Adipocyte (in vitro differentiated cells): Measurements from ENCODE around the gene SEC14L1.
"Not testable (repeated sequence)": the region's sequence is repeated elsewhere in the genome, so short reads cannot be mapped to it uniquely, and the experiment has no call there.

ENCODE experiments used
- DNase-seq: peaks from one replicate; pipeline ENCODE4 v3.0.0-alpha.2; 2015; ENCODE audit warnings: low read depth
- H3K27me3 ChIP-seq: replicated peaks from 2 replicates; pipeline ENCODE4 v1.7.0; 2013; ENCODE audit warnings: mild to moderate bottlenecking, low read length, moderate library complexity; ENCODE audit not compliant: control insufficient read depth, insufficient read depth
- H3K36me3 ChIP-seq: 2 replicates; pipeline ENCODE4 v1.7.0; 2013; ENCODE audit warnings: low read length, mild to moderate bottlenecking, moderate library complexity; ENCODE audit not compliant: control insufficient read depth, insufficient read depth, severe bottlenecking
- H3K4me1 ChIP-seq: 2 replicates; pipeline ENCODE4 v1.7.0; 2013; ENCODE audit warnings: mild to moderate bottlenecking, low read length, moderate library complexity; ENCODE audit not compliant: control insufficient read depth, insufficient read depth
- H3K4me3 ChIP-seq: 2 replicates; pipeline ENCODE4 v1.7.0; 2013; ENCODE audit warnings: mild to moderate bottlenecking, low read length, moderate library complexity
- H3K9ac ChIP-seq: 2 replicates; pipeline ENCODE4 v1.7.0; 2013; ENCODE audit warnings: mild to moderate bottlenecking, low read length, moderate library complexity
- H3K9me3 ChIP-seq: 2 replicates; pipeline ENCODE4 v1.7.0; 2013; ENCODE audit warnings: mild to moderate bottlenecking, low read length, moderate library complexity; ENCODE audit not compliant: control insufficient read depth

Gene SEC14L1

GRCh38 chr17:77140878-77141767 is at the start of gene SEC14L1:
SEC14L1 (plus strand) TSS chr17:77140969; CDS start chr17:77143597, 2,628 bp downstream.
- Histone ChIP-seq H3K4me1 (peaks cover 30% of the 10 kb centered on the region), H3K27me3 (no peaks in the 10 kb centered on the region), H3K9ac (peak within 1 kb of the TSS; percentile 92), H3K4me3 (peak within 1 kb of the TSS; percentile 95), H3K9me3 (peaks cover 11% of the 10 kb centered on the region), H3K36me3 (peaks cover 18% of the 10 kb centered on the region)
- DNase-seq: peak; percentile 74

DNA sequence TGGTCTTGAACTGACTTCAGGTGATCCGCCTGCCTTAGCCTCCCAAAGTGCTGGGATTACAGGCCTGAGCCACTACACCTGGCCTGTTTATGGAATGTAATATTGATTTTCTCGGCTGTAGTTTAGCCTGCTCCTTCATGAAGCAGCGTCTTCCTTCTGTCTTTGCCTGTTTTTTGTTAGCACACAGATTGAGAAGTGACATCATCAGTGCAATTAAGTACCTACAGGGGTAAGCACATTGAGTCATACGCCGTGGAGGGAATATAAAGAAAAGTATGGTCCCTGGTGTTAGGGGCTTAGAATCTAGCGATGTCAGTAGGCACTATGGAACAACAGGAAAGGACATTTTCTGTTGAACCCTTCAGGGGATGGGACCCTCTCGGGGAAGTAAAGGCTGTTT is 48.7 kb upstream of the SEC14L1 start:
- no peak for DNase-seq
- Histone ChIP-seq H3K27me3 (no peaks in the 10 kb centered on the region), H3K4me1 (peaks cover 27% of the 10 kb centered on the region), H3K9ac (no peak overlapping the region), H3K4me3 (no peak overlapping the region), H3K9me3 (no peaks in the 10 kb centered on the region), H3K36me3 (peaks cover 50% of the 10 kb centered on the region)

- no peaks in the 10 kb centered on the region for H3K27me3 ChIP-seq
- H3K9me3 ChIP-seq: no peaks in the 10 kb centered on the region
- no peak overlapping the region for H3K4me3 ChIP-seq
- H3K9ac ChIP-seq: peak overlapping the region; percentile 65
- H3K4me1 ChIP-seq: peaks cover 36% of the 10 kb centered on the region
- DNase-seq: no peak
- H3K36me3 ChIP-seq: peaks cover 48% of the 10 kb centered on the region
Measured at GRCh38 chr17:77095461-77095860, 45.3 kb upstream of the SEC14L1 start.

DNA sequence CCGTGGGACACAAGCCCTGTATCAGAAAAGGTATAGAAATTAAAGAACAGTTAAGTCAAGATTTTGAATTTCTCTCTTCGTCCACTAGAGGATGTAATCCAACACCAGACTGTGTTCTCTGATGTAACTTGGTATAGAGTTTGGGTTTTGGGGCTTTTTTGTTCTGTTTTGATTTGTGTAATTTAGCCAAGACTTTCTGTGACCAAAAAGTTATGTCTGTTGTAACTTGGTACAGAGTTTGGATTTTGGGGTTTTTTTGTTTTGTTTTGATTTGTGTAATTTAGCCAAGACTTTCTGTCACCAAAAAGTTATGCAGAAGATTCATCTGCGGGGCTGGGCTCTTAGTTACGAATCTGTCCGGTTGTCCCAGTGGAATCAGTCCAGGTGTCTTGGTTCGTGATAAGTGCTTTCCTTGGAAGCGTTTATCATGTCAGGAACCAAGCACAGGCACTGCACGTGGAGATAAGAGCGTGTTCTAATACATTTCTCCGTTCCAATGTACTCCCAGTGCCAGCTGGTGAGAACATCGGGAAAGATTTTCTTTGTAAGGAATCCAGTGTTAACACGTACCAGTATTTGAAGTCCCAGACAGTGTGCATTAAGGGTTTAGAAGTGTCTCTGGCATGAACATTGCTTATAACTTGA is 44.1 kb upstream of the SEC14L1 start:
- Histone ChIP-seq H3K4me3 (peak overlapping the region; percentile 21), H3K36me3 (peaks cover 39% of the 10 kb centered on the region), H3K4me1 (peaks cover 39% of the 10 kb centered on the region), H3K9me3 (no peaks in the 10 kb centered on the region), H3K27me3 (no peaks in the 10 kb centered on the region), H3K9ac (peak overlapping the region; percentile 65)
- peak; percentile 84 for DNase-seq

DNA sequence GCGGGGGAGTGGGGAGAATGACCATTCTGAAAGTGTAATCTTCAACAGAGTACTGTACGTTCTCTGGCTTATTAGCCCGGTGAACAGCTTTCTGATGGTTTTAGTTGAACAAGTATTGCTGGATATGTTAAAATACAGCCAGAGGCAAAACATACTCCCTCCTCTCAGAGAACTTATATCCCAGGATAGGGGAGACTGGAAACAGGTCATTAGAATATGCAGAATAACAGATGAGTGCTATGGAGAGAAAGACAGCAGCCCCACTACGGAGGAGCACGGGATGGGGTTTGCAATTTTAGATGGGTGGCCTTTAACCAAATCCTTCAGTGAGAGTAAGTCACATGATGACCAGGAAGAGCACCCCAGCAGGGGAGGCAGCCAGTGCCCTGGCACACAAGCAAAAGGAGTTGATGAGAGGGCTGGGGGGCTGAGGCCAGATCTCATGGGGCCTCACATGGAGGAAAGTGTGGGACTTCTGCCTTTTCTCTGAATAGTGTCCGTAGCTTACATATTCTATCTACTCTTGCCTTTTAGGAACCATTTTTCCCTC is 43.1 kb upstream of the SEC14L1 start:
- Histone ChIP-seq H3K9ac (no peak overlapping the region), H3K9me3 (no peaks in the 10 kb centered on the region), H3K4me3 (no peak overlapping the region), H3K4me1 (peaks cover 39% of the 10 kb centered on the region), H3K27me3 (no peaks in the 10 kb centered on the region), H3K36me3 (peaks cover 31% of the 10 kb centered on the region)
- no peak for DNase-seq

DNA sequence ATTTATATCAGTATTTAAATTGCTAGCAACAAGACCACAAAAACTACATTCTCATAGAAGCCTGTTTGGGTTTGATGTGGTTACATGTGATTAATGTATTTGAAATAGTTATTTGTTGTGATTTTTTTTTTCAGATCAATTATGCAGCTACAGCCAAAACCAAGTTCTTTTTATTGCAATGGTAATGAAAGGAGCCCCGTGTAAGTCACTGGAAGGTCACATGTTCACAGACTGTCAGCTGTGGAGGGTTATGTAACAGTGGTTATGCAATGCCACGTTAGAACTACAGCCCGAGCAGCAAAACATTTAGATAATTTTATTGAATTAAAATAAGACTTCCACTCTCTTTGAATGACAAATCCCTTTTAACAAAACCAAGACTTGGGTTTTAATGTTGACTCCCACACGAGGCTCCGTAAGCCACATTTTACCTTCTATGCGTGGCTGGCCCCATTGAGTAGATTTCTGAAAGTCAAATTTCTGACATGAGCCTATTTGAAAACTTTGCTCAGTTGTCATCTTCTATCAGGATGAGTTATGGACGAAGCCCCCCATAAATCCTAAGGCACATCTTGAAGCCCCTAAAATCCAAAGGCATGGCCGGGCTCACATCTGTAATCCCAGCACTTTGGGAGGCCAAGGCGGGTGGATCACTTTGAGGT is 41.8 kb upstream of the SEC14L1 start:
- H3K9me3 ChIP-seq: no peaks in the 10 kb centered on the region
- no peak overlapping the region for H3K4me3 ChIP-seq
- peaks cover 39% of the 10 kb centered on the region for H3K4me1 ChIP-seq
- no peak overlapping the region for H3K9ac ChIP-seq
- H3K27me3 ChIP-seq: no peaks in the 10 kb centered on the region
- peak; percentile 82 for DNase-seq
- peaks cover 18% of the 10 kb centered on the region for H3K36me3 ChIP-seq

DNA sequence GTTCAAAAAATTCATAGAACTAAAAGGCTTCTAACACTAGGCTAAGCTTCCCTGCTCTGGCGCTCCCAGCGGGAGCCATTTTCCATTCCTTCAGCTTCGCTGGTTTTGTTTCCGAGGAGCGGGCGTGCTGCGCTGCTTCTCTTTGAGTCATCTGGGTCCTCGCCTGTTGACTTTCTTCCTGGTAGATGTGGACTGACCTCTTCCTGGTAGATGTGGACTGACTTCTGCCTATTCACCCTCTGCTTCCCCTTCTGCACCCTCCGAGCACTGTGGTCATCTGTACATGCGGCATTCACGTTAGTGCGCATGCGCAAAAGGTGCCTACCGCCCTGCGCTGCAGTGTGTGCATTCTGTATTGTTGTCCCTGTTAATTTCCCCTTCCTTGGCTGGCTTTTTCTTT is 40.8 kb upstream of the SEC14L1 start:
- no peak overlapping the region for H3K9ac ChIP-seq
- peaks cover 8% of the 10 kb centered on the region for H3K36me3 ChIP-seq
- H3K4me1 ChIP-seq: peaks cover 39% of the 10 kb centered on the region
- no peaks in the 10 kb centered on the region for H3K9me3 ChIP-seq
- DNase-seq: no peak
- H3K4me3 ChIP-seq: no peak overlapping the region
- no peaks in the 10 kb centered on the region for H3K27me3 ChIP-seq

- no peaks in the 10 kb centered on the region for H3K27me3 ChIP-seq
- no peak for DNase-seq
- H3K4me1 ChIP-seq: peaks cover 30% of the 10 kb centered on the region
- no peaks in the 10 kb centered on the region for H3K9me3 ChIP-seq
- no peaks in the 10 kb centered on the region for H3K36me3 ChIP-seq
- H3K4me3 ChIP-seq: no peak overlapping the region
- no peak overlapping the region for H3K9ac ChIP-seq
Measured at GRCh38 chr17:77101521-77102410, 39.0 kb upstream of the SEC14L1 start.

DNA sequence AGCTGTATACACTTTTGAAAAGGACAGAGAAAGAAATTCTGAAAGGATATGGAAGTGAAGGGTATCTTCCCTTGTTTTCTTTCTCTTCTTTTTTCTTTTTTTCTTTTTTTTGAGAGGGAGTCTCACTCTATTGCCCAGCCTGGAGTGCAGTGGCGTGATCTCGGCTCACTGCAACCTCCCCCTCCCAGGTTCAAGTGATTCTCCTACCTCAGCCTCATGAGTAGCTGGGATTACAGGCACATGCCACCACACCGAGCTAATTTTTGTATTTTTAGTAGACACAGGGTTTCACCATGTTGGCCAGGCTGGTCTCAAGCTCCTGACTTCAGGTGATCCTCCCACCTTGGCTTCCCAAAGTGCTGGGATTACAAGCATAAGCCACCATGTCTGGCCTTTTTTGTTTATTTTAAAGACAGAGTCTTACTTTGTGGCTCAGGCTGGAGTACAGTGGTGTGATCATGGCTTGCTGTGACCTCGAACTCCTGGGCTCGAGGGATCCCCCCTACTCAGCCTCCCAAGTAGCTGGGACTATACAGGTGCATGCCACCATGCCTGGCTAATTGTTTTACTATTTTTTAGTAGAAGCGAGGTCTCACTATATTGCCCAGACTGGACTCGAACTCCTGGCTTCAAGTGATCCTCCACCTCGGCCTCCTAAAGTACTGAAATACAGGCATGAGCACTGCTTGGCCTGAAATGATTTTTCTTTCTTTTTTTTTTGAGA is 38.2 kb upstream of the SEC14L1 start:
- not testable (repeated sequence) for H3K9ac ChIP-seq, H3K36me3 ChIP-seq, DNase-seq, H3K9me3 ChIP-seq, H3K27me3 ChIP-seq, H3K4me3 ChIP-seq
- H3K4me1 ChIP-seq: peaks cover 23% of the 10 kb centered on the region

- DNase-seq: no peak
- no peaks in the 10 kb centered on the region for H3K36me3 ChIP-seq
- peaks cover 15% of the 10 kb centered on the region for H3K4me1 ChIP-seq
Measured at GRCh38 chr17:77105706-77106105, 35.1 kb upstream of the SEC14L1 start.

More at GRCh38 chr17:77105706-77106105, 35.1 kb upstream of the SEC14L1 start:
- H3K9me3 ChIP-seq: no peaks in the 10 kb centered on the region
- H3K27me3 ChIP-seq: no peaks in the 10 kb centered on the region
- no peak overlapping the region for H3K9ac ChIP-seq
- no peak overlapping the region for H3K4me3 ChIP-seq
